KOPT-K1 (cell line): Measurements from ENCODE around the gene TOR1AIP2.

Experiments used
- H3K27ac ChIP-seq: fragments of 200-600 bp; sonication (generic); 2 replicates; pipeline ENCODE4 v1.5.1; 2016; ENCODE audit warnings: antibody characterized with exemption, mild to moderate bottlenecking, low read depth, low read length; ENCODE audit not compliant: poor library complexity, severe bottlenecking
- H3K36me3 ChIP-seq: fragments of 200-600 bp; sonication (generic); 2 replicates; pipeline ENCODE4 v1.5.1; 2017; ENCODE audit warnings: antibody characterized with exemption, mild to moderate bottlenecking, low read length, moderate library complexity; ENCODE audit not compliant: insufficient read depth
- H3K9me3 ChIP-seq: fragments of 200-600 bp; sonication (generic); 2 replicates; pipeline ENCODE4 v1.5.1; 2017; ENCODE audit warnings: antibody characterized with exemption, low read length, mild to moderate bottlenecking; ENCODE audit not compliant: insufficient read depth, poor library complexity, severe bottlenecking

Gene TOR1AIP2

GRCh38 chr1:179883040-179883744 is 5.6 kb upstream of the TOR1AIP2 start:
- Histone ChIP-seq H3K27ac (peak overlapping the region; percentile 95), H3K9me3 (no peaks in the 10 kb centered on the region), H3K36me3 (peaks cover 40% of the 10 kb centered on the region)

GRCh38 chr1:179882253-179883039 is 4.8 kb upstream of the TOR1AIP2 start, which contains the start of gene TOR1AIP1:
TOR1AIP1 (plus strand) TSS chr1:179882285; CDS start chr1:179882503, 218 bp downstream.
- Histone ChIP-seq H3K36me3 (peaks cover 32% of the 10 kb centered on the region), H3K27ac (peak within 1 kb of the TSS; percentile 95), H3K9me3 (no peaks in the 10 kb centered on the region)

DNA sequence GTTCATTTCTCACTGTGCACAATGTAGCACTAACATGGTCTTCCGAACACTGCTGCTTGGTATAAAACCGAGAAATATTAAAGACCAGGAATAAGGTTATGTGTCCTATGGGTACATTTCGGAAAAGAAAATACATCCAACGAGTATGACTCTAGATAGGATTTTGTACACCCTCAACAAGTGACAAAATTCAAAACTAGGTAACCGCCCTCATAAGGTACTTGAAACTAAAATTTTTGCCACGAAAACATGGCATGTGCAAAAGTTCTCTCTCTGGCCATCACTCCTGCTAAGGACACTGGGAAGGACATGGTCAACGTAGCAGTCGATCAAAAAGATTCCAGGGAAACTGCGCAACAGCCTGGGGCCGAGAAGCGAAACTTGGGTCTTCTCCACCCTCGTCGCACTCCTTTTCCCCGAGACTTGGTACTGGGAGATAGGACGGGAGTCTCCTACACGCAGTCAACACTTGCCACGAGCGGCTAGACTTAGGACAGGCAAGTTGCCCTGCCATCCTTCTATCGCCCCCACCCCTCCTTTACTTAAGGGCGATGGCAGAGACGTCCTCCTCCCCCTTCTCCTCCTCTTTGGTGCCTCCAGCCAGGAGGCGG is 4.1 kb upstream of the TOR1AIP2 start:
- Histone ChIP-seq H3K27ac (peak overlapping the region; percentile 95), H3K36me3 (peaks cover 25% of the 10 kb centered on the region), H3K9me3 (no peaks in the 10 kb centered on the region)

- Histone ChIP-seq H3K27ac (no peak overlapping the region), H3K36me3 (peaks cover 22% of the 10 kb centered on the region), H3K9me3 (no peaks in the 10 kb centered on the region)
Observed at GRCh38 chr1:179879797-179880196, 2.2 kb upstream of the TOR1AIP2 start.

- no peaks in the 10 kb centered on the region for H3K9me3 ChIP-seq
- peaks cover 43% of the 10 kb centered on the region for H3K36me3 ChIP-seq
- H3K27ac ChIP-seq: no peak overlapping the region
Observed at GRCh38 chr1:179876300-179876715, 1.3 kb downstream of the TOR1AIP2 start.

- Histone ChIP-seq H3K9me3 (no peaks in the 10 kb centered on the region), H3K27ac (no peak overlapping the region), H3K36me3 (peaks cover 47% of the 10 kb centered on the region)
Observed at GRCh38 chr1:179875596-179876299, 1.9 kb downstream of the TOR1AIP2 start.

DNA sequence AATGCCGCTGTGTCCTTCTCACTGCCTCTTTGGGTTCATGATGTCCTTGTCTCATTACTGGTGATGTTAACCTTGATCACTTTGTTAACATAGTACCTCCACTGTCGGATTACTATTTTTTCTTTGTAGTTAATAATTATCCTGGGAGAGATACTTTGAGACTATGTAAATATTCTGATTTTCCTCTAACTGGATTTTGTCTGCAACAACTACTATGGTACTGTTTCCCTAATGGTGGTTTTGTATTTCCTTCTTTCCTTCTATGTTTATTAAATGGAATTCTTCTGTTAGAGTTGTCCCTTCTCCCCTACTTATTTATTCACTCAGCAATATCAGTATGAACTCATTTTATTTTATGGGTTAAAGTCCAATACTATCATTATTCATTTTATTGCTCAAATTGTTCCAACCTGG is 4.2 kb downstream of the TOR1AIP2 start:
- H3K36me3 ChIP-seq: peaks cover 68% of the 10 kb centered on the region
- no peak overlapping the region for H3K27ac ChIP-seq
- no peaks in the 10 kb centered on the region for H3K9me3 ChIP-seq

GRCh38 chr1:179872558-179872957 is 5.0 kb downstream of the TOR1AIP2 start:
- peaks cover 77% of the 10 kb centered on the region for H3K36me3 ChIP-seq
- H3K27ac ChIP-seq: no peak overlapping the region
- H3K9me3 ChIP-seq: no peaks in the 10 kb centered on the region

DNA sequence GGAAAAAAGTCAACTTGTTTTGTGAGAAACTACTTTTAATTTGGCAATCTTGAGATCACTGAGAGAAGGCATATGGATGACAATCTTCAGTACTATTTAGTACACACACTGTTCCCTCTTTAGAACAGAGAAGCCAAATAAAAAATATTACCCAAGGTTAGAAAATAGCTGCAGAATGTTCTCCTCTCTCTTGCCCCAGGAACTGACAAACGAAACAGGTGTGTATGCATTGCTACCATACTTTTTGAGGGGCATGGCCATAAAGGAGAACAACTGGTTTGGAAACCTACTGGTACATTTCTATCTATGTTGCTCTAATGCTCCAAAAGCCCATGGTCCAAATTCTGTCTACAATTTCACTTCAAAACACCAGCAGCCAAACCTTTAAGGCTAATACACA is 5.7 kb downstream of the TOR1AIP2 start:
- Histone ChIP-seq H3K36me3 (peaks cover 82% of the 10 kb centered on the region), H3K27ac (no peak overlapping the region)

DNA sequence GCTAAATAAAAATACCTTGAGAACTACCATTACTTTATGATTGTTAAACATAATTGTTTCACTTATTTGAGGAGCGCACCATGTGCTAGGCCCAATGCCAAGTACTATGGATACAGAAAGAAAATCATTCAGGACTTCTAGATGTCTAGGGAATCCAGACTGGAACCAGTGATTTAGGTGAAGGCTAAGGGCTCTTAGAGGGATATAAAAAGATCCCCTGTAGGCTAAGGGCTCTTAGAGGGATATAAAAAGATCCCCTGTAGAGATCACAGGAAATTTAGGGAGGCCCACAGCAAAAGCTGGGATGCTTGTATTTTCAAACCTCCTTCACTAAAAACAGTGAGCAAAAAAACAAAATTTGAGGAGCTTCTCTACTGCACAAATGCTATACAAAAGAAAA is 6.7 kb downstream of the TOR1AIP2 start:
- Histone ChIP-seq H3K36me3 (peaks cover 87% of the 10 kb centered on the region), H3K27ac (no peak overlapping the region), H3K9me3 (no peaks in the 10 kb centered on the region)

More for the DNA sequence above, 5.7 kb downstream of the TOR1AIP2 start:
- H3K9me3 ChIP-seq: no peaks in the 10 kb centered on the region

GRCh38 chr1:179867493-179868330 is 9.9 kb downstream of the TOR1AIP2 start:
- Histone ChIP-seq H3K27ac (no peak overlapping the region), H3K36me3 (peaks cover 88% of the 10 kb centered on the region), H3K9me3 (no peaks in the 10 kb centered on the region)

GRCh38 chr1:179866616-179867015 is 11.0 kb downstream of the TOR1AIP2 start:
- Histone ChIP-seq H3K9me3 (no peaks in the 10 kb centered on the region), H3K36me3 (peaks cover 92% of the 10 kb centered on the region), H3K27ac (no peak overlapping the region)

DNA sequence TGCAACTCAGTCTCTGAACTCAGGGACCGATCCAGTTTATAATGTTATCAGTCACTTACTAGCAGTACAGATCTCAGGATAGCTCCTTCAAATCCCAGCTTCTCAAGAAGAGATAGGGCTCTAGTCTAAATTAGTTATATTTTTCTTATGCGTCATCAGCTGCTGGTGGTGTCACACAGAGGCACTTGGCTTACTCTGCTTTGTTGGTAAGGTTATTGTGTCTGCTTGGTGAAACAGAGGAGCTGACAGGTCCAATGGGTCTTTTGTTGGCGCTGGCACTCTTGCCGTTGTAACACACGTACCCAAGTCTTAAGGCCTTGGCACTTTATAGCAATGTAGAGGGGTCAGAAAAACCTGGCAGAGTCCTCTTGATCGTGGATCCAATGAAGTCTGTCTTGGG is 12.2 kb downstream of the TOR1AIP2 start:
- H3K27ac ChIP-seq: no peak overlapping the region
- H3K36me3 ChIP-seq: peaks cover 98% of the 10 kb centered on the region
- no peaks in the 10 kb centered on the region for H3K9me3 ChIP-seq

GRCh38 chr1:179860652-179861051 is 17.0 kb downstream of the TOR1AIP2 start:
- no peak overlapping the region for H3K27ac ChIP-seq
- peaks cover 86% of the 10 kb centered on the region for H3K36me3 ChIP-seq
- H3K9me3 ChIP-seq: no peaks in the 10 kb centered on the region
